Mammary epithelial cell (primary cell): ENCODE data around the gene TMTC2.

ENCODE experiments used
- CTCF ChIP-seq, 2 donors: IDR thresholded peaks in 1 of 2; conservative IDR thresholded peaks in 1 of 2; 2 replicates each; pipeline ENCODE4 v1.5.1; 2011 to 2012; ENCODE audit warnings: inconsistent platforms in 2 of 2, low read length in 2 of 2, mild to moderate bottlenecking in 2 of 2, control low read depth in 1 of 2, low read depth in 1 of 2; ENCODE audit not compliant: insufficient read depth in 1 of 2; ENCODE audit errors: extremely low read depth in 1 of 2
- EZH2 ChIP-seq: IDR thresholded peaks from 2 replicates; pipeline ENCODE4 v1.6.1; 2012; ENCODE audit warnings: low read length, inconsistent platforms, borderline replicate concordance

GRCh38 chr12:82749015-82749414 lies 62.3 kb downstream of the TMTC2 start:
- no peak for TF ChIP-seq EZH2
- TF ChIP-seq CTCF (conservative IDR thresholded peaks at IDR 0.05 in 1 of 2, IDR thresholded peaks at IDR 0.05 in 1 of 2; ENCODE audit: extremely low read depth in 1 of 2, insufficient read depth in 1 of 2, low read depth in 1 of 2, low read length in 2 of 2), result no peak
